GM21381 (cell line): Measurements from ENCODE around the gene RPL38.
"Not testable (repeated sequence)": the region's sequence is repeated elsewhere in the genome, so short reads cannot be mapped to it uniquely, and the experiment has no call there.

Experiments
- ATAC-seq: cut with Tn5 transposase; IDR thresholded peaks from one replicate; pipeline ENCODE4 v1.9.1; 2021; ENCODE audit warnings: mild to moderate bottlenecking, moderate library complexity; ENCODE audit not compliant: unreplicated experiment

The RPL38 gene

DNA sequence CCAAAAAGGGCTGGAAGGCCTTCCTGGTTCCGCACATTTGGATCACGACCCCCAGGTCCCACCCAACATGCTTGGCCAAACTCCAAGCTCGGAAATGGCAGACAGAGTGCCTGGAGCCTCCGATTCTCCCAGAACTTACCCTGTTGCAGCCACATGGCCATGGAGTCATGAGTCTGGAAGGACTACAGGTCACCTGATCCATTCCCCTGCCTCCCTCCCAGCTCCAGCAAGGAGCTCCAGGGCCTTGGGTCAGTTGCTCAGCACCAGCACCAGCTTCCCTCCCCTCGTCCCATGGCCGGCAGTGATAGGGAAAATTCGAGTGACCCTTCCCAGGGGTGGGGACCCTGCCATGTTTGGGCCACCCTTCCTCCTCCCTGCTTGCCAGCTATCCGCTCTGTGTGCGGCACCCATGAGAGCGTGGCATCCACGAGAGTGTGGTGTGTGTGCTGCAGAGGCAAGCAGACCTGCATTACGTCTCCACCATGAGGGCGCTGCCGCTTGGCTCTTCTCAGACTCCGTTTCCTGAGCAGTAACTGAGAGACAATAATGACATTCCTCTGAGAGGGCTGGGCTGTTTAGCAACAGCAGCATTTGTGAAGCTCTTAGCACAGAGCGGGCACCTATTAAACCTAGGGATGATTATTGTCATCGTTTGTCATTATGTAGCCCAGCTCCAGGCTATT lies 21.3 kb upstream of the RPL38 start:
- ATAC-seq: no peak

DNA sequence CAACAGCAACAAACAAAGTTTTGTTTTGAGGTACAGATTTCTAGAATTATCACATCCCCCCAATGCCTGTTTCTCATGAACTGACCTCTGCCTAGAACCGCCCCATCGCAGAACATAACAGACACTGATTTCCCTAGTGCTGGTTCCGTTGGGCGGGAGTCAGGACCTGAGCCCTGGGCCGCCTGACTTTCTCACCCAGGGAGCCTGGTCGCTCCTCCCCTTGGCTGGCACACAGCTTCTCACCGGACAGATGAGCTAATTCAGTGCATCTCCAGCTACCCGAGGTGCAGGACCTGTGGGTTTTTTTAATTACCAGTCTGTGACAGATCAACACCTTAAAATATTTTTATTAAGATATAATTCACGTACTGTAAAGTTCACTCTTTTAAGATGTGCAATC lies 20.1 kb upstream of the RPL38 start:
- no peak for ATAC-seq

DNA sequence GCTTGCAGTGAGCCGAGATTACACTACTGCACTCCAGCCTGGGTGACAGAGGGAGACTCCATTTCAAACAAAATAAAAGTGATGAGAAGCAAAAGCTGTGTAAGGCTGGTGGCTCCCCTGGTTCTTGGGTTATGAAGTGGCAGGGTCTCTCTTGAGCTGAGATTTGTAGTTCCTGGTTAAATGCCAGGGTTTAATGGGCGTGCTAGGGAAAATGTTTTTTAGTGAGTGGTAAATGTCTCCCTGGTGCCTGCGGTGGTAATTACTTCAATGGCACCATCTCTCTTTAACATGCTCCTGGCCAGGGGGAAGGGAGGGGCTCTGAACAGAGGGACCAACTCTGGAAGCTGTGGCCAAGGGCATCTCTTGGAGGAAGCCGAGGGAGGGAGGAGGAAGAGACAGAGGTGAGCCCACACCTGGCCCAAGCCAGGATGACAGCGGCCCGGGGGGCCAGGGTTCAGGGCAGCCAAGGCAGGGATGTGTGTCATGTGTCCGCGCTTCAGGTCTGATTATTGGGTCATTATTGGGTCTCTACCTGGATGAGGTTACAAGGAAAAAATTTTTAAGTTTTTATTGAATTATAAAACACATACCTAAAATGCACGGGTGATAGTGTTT lies 17.8 kb upstream of the RPL38 start:
- ATAC-seq: no peak

DNA sequence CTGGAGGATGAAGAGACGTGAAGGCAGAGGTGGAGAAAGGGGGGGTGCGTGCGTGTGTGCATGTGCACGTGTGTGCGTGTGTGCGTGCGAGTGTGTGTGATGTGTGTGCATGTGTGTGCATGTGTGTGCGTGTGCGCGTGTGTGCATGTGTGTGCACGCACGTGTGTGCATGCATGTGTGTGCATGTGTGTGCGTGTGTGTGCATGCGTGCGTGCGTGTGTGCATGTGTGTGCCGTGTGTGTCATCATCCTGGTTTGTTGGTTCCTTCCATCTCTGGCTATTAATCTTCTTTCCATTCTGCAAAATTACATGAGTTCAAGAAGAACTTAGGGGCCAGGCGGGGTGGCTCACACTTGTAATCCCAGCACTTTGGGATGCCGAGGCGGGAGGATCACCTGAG lies 17.0 kb upstream of the RPL38 start:
- ATAC-seq: no peak

DNA sequence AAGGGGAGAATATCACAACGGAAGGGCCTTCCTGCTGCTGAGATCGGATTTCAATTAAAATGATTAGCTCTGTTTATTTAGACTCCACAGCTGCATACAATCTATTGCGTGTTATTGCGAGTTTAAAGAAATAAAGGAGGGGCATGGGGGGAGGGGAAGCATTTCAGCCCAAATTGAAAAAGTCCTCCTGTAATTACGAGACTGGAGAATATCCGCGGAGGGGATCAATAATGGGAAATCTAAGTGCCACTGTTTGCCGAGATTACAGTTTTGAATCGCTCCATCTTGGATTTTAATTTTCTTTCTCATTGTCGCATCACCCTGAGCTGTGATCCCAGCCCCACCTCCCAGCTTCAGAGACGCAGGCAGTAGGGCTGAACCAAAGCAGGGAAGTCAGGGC lies 15.7 kb upstream of the RPL38 start:
- ATAC-seq: no peak

DNA sequence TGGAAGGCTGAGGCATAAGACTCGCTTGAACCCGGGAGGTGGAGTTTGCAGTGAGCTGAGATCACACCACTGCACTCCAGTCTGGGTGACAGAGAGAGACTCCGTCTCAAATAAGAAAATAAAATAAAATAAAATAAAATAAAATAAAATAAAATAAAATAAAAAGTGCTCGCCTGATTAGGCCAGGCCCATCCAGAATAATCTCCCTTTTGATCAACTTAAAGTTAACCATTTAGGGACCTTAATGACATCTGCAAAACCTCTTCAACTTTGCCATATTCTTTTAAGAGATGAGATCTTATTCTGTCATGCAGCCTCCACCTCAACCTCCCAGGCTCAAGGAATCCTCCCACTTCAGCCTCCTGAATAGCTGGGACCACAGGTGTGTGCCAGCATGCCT lies 14.8 kb upstream of the RPL38 start:
- not testable (repeated sequence) for ATAC-seq

DNA sequence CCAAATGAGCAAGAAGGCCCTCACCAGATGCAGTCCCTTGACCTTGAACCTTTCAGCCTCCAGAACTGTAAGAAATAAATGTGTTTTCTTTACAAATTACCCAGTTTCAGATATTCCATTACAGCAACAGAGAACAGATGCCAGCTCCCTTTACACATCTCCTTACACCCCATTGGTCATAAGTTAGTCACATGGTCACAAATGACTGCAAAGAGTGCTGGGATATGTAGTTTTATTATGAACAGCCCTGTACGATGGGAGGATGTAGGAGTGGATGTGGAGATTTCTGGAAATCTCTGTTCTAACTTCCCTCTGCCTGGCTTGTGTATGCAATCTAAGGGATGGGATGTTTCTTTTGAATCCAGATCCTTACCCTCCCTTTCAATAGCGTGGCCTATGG lies 13.3 kb upstream of the RPL38 start:
- ATAC-seq: peak; percentile 73

DNA sequence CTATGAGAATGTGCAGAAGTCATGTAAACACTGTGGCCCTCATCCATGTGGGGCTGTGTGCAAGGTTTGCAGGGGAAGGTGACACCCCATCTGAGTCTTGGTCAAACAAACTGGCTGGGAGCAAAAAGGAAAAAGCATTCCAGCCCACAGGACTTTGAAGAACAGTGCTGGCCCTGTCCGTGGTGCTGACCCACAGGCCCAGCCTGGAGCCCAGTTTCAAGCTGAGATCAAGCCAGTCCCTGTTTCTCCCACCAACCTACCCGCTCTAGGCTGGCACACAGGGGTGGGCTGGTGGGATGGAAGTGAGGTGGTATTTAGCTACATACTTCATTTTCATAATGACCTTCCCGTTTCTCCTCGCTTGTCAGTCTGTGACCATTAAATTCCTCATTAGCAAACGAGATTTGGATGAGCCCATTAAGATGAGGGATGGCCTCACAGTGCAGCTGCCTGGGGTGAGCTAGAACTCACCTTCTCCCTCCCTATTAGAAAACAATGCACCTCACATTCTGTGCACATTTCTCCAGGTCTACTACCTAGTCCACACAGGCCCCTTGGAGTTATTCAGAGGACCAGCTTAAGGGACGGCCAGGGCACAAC lies 12.6 kb upstream of the RPL38 start:
- ATAC-seq: no peak

DNA sequence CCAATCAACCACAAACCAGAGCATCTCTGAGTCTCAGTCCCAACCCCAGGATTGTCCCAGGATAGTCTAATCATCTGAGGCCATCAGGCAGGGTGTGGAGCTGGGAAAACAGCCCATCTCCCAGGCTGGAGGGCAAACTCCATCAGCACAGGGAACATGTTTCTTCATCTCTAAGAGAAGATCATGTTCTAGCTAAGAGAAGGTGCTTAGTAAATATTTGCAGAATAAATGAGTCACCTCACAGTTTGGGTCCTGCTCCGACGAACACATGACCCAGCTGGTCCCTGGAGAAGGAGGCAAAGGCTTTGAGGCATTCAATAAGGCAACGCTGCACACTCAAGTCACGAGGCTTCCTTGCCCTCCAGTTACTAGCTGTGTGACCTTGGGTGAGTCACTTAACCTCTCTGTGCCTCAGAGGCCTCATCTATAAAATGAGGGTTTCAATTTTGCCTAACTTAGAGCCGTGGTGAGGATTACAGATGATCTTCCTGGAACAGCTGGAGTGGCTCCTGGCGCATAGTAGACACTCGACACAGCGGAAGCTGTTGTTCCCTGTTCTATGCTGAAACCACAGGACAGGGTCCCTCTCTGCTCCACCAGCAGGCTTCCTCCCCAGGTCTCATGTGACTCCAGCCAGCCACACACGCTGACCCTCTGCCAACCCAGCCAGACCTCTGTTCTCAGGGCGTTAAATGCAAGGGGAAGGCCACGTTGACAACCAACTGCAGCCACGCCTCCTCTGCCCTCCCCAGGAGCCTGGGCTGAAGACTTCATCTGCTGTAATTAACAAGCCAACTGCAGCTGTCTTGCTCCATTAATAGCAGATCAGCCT lies 10.3 kb upstream of the RPL38 start:
- ATAC-seq: no peak

DNA sequence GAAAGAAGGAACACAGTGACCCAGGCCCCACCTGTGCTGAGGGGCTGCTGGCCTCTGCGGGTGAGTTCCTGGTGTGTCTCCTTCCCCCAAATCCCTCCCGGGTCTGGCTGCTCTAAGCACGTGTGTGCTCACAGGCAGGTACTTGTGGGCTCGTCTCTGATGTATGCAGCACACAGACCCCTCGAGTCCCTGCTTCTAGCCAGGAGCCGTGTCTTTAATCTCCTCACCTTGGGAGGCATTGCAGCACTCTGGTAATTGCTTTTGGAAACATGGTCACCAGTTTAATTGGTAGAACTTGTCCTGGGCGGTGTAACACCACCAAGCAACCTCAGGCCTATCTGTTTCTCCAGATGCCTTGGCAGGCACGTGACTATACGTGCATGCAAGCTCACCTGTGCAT lies 8.8 kb upstream of the RPL38 start:
- ATAC-seq: no peak

DNA sequence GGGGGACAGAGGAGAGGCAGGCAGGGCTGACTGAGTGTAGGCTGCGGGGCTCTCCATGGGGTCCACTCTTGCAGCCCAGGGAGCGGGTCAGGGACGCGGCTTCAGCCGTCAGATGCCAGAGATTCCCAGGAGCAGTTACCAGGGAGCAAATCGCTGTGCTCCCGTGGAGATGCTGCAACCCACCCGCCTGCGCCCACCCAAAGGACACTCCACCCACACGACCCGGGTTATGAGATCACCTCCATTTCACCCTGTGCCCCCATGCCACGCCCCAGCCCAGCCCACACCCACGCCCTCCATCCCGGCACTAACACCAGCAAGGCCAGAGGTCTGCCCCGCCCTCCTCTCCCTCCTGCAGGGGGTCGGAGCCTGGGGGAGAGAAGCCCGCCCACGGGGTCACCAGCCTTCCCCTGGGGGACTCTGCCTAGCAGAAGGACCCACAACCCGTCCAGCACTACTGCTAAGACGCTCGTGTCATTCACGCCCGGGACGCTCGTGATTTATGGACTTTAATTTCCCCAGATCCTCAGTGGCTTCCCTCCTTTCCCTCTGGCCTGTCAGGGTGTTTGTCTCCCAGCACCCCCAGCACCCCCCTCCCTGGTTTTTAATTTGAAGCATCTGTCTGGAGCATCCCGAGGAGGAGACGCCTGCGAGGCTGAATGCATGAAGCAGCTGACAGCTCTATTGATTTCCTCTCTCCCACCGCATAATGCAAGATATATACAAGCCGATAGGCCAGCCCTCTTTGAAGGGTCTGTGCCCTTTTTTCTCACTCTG lies 6.7 kb upstream of the RPL38 start:
- ATAC-seq: no peak

DNA sequence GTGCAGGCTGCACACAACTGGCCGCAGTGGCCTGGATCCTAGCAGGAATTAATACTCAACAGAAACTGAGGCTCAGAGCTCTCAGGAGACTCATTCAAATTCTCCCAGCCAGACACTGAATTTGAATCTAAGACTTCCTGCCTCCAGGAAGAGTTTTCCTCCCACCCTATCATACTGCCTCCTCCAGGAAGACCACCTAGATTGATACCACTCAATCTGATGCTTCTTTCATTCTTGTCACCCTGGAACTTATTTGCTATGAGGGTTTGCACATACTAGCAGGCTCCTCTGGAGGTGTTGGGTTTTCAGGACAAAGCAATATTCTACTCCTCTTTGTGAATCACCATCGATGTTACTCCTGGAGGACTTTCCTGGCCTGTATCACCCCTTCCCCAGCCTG lies 5.7 kb upstream of the RPL38 start:
- no peak for ATAC-seq

DNA sequence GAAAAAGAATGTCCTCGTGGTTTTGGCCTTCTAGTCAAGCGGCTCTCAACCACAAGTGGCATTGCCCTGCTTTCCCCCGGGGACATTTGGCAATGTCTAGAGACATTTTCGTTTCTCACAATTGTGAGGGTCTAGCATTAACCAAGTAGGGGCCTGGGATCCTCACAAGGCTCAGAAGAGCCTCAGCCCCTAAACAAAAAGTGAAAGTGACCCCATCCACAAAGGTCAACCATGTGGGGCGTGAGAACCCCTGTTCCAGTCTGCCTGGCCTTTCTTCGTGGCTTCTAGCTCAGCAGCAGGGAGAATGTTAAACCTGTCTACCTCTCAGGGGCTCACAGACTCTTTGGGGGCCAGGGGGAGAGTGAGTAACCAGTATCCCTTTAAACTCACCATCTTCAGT lies 4.8 kb upstream of the RPL38 start:
- no peak for ATAC-seq

DNA sequence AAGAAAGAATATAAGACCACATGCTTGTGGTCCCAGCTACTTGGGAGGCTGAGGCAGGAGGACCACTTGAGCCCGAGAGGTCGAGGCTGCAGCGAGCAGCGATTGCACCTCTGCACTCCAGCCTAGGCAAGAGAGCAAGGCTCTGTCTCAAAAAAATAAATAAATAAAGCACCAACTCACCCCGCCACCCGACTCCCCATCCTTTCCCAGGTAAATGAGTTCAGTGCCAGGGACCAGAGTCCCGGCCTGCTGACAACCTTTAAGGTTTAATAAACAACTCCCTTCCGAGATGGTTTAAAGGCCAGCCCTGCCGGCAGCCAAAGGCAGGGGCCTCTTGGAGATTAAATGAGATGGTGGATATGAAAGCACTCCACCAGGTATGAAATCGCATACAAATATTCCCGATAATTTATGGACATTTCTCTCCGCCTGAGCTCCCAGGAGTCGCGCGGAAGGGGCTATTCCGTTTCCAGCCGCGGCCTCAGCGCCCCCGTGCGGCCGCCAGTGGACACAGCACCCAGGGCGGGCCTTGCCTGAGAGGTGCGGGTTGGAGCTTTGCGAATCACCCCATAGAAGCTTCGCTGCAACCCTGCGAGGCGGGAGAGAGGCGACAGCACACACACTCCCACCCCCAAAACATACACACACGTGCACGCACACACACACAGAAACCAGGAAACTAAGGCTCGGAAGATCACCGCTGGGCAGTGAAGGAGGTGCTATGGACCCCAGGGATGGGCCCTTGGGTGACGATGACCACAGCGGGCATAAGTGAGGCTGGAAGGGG lies 4.0 kb upstream of the RPL38 start:
- ATAC-seq: no peak

DNA sequence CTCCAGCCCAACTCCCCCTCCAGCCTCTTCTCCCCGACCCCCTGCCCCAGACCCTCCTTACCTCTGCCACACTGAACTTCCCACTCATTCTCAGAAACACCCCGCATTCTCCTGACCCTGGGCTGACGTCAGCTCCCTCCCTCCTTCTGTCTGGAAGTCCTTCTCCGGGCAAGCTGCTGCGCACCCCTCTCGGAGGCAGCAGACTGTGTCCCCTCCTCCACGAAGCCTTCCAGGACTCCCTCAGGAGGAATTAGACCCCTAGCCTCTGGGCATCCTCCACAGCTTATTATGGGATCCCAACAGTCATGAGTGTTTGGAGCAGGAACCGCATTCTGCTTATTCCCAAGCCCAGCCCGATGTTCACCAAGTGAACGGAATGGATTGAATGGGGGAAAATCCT lies 3.4 kb upstream of the RPL38 start:
- no peak for ATAC-seq

DNA sequence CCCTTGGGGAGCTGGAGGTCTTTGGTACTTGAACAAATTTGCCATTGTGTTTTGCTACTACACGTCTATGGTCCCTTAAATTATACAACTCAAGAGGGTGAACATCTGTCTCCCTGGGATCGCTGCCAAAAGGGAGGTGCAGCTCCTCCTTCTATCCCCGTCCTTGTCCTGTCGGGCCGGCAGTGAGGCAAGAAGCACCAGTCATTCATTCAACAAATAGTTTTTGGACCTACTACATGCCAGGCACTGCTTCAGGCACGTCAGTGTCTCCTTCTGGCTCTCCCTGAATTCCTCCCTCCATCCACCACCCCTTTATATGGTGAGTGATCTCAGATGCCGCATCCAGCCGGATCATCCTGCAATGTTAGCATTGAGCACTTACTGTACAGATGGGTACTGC lies 2.2 kb upstream of the RPL38 start:
- ATAC-seq: no peak

DNA sequence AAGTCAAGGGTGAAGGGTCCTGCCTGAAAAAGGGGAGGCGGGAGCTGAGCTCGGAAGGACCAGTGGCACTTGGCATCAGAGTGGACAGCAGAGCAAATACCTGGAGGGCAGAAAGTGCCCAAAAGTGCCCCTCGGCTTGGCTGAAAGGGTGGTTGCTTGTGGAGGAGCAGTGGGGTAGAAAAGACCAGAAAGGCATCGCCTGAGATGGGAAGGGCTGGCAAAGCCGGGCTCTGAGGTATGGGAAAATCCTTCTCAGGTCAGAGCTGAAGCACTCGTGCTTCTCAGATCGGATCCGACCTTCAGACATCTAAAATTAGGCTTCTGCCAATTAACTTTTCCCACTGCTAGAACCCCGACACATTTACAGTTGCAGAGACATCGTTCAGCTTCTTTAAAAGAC lies 1.5 kb upstream of the RPL38 start:
- no peak for ATAC-seq

DNA sequence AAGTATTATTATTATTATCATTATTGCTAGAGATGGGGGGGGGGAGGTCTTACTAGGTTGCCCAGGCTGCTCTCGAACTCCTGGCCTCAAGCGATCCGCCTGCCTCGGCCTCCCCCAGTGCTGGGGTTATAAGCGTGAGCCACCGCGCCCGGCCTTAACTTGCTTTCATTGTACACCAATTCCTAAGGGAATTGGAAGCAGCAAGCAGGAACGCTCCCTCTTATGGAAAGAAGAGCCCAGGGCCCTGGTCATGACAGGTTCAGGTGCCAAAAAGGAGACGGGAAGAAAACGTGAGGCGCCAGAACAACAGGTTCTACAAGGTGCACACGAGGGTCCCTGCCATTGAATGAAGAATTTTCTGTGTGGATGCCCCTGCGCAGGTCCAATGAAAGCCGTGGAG lies 540 bp upstream of the RPL38 start:
- no peak for ATAC-seq

DNA sequence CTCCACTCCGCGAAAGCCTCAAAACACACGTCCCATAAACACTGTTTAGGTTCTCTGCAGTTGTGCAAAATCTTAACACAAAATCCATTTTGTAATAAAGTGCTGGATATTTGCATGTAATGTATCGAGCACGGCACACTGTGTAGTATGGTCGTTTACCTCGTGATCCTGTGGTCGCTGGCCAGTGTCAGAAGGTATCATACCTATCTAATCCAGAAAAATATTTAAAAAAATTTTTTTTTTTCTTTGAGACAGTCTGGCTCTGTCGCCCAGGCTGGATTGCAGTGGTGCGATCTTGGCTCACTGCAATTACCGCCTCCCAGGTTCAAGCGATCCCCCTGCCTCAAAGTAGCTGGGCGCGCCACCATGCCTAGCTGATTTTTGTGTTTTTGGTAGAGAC lies 996 bp downstream of the RPL38 start:
- no peak for ATAC-seq

DNA sequence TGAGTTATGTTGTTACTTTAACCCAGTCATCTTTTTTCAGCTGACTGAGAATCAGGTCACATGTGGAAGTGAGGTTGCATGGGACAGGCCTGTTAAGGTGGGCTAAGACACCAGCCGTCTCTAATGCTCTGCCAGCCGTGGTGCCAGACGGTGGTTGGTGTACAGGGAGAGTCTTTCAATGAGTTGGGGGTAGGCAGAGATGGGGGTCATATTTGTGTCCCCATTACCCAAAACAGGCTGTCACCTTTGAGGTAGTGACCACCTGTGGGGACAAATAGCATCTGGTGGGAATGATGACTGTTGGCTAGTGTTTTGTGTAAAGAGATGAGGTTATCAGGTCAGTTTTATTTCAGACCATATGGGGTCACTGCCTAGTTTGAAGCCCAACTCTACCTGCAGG lies 1.8 kb downstream of the RPL38 start:
- no peak for ATAC-seq
